Erythroblast (primary cell): Measurements from ENCODE around the gene ACSBG1.

ENCODE experiments used
- GATA1 ChIP-seq: IDR thresholded peaks from 2 replicates; pipeline ENCODE4 v1.6.1; 2011; ENCODE audit warnings: low read depth, mild to moderate bottlenecking, control low read depth, low read length, moderate library complexity
- POLR2A ChIP-seq: IDR thresholded peaks from 2 replicates; pipeline ENCODE4 v1.6.1; 2011; ENCODE audit warnings: mild to moderate bottlenecking, low read length

- TF ChIP-seq POLR2A (no peak), GATA1 (no peak)
Observed at GRCh38 chr15:78274994-78275393, 40.6 kb upstream of the ACSBG1 start.
